Upper lobe of left lung (tissue), 6 donors: ENCODE measurements around the gene SRD5A2. TPM values are rescaled to one million over a fixed set of nuclear protein-coding genes. Genes with fewer than 3 reads are reported as not detected.

ENCODE experiments used
- ATAC-seq, 2 donors: fragments of 200-7000 bp; cut with Tn5 transposase; one replicate each; pipeline ENCODE4 v1.9.1; 2022; ENCODE audit warnings: mild to moderate bottlenecking in 2 of 2, moderate library complexity in 2 of 2; ENCODE audit not compliant: low FRiP score in 2 of 2
- DNase-seq, 2 donors: peaks; one replicate each; pipeline ENCODE4 v3.0.0-alpha.2; 2019 to 2020
- H3K27ac ChIP-seq, 4 donors: fragments of 200-600 bp; sonication (generic); one replicate each; pipeline ENCODE4 v1.5.1; 2016 to 2019
- H3K27me3 ChIP-seq, 4 donors: fragments of 200-600 bp; sonication (generic); one replicate each; pipeline ENCODE4 v1.5.1; 2017 to 2019
- H3K36me3 ChIP-seq, 4 donors: fragments of 200-600 bp; sonication (generic); one replicate each; pipeline ENCODE4 v1.5.1; 2016 to 2019
- H3K4me1 ChIP-seq, 4 donors: fragments of 200-600 bp; sonication (generic); one replicate each; pipeline ENCODE4 v1.5.1; 2018 to 2019
- H3K4me3 ChIP-seq, 4 donors: fragments of 200-600 bp; sonication (generic); one replicate each; pipeline ENCODE4 v1.5.1; 2017 to 2019; ENCODE audit warnings: mild to moderate bottlenecking in 2 of 4, moderate library complexity in 1 of 4
- H3K9me3 ChIP-seq, 4 donors: fragments of 200-600 bp; sonication (generic); one replicate each; pipeline ENCODE4 v1.5.1; 2018 to 2019
- CTCF ChIP-seq, 6 experiments: fragments of 450-650 bp in 4 of 6; fragments of 200-600 bp in 2 of 6; sonication (generic) in 2 of 6; IDR thresholded peaks; one replicate each; pipeline ENCODE4 v1.5.1; 2016 to 2019; ENCODE audit warnings: antibody characterized with exemption in 6 of 6
- EP300 ChIP-seq, 4 donors: sonication (generic); formaldehyde crosslinking; IDR thresholded peaks; one replicate each; pipeline ENCODE4 v1.5.1; 2017; ENCODE audit warnings: antibody characterized with exemption in 4 of 4, control low read depth in 2 of 4
- POLR2A ChIP-seq, 4 donors: fragments of 450-650 bp; IDR thresholded peaks; one replicate each; pipeline ENCODE4 v1.5.1; 2016 to 2017; ENCODE audit warnings: antibody characterized with exemption in 4 of 4, mild to moderate bottlenecking in 2 of 4
- POLR2AphosphoS5 ChIP-seq, 2 donors: sonication (generic); formaldehyde crosslinking; IDR thresholded peaks; one replicate each; pipeline ENCODE4 v1.5.1; 2017; ENCODE audit warnings: antibody characterized with exemption in 2 of 2
- WGBS, 2 donors: methylation state at CpG; one replicate each; pipeline ENCODE4 v1.1.5; 2017 to 2018; 5-methylcytosine and 5-hydroxymethylcytosine counted together
- total RNA-seq, 6 donors: library from RNA; depleted of rRNA in 4 of 6; stranded (reverse); fragments of >200 nt in 4 of 6; gene quantifications; one replicate each; pipeline versions ENCODE4 v1.1.0 to v1.2.1, GENCODE V29; 2016 to 2021
- donor health status: DM: no; HTN: no; CAD: no; lungs with moderate emphysema.
- donor health status: DM: no; HTN: yes; CAD: no; lungs with severe emphysema.

The SRD5A2 gene
- total RNA-seq, 6 donors from 2014 or later, result 0.09 to 3.7 (median 0.62) TPM

DNA sequence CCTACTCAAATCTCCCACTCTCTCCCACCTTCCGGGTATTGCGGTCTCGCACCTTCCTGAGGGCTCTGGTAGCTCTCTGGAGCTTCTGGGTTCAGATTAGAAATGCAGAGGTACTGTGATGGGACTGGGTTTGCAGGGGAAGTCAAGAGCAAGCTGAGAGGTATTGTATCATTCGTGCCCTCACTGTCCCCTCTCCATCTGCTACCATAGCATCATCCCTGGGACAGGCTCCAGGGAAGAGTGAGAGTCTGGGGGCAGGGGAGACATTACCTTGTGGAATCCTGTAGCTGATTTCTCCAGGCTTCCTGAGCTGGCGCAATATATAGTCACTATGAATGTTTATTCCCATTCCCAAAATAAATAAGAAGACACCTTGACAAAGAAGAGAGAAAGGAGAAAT is 49.6 kb downstream of the SRD5A2 start:
- 84 to 92% methylated on average over 5 of the region's 5 CpGs for WGBS, 2 donors
- ATAC-seq, result no peak
- no peak for TF ChIP-seq CTCF (IDR thresholded peaks at IDR 0.05)
- no peak for TF ChIP-seq POLR2A (IDR thresholded peaks at IDR 0.05)
- TF ChIP-seq EP300 (IDR thresholded peaks at IDR 0.05), result no peak
- TF ChIP-seq POLR2AphosphoS5 (IDR thresholded peaks at IDR 0.05), result no peak
- H3K9me3 ChIP-seq, result no peaks in the 10 kb centered on the region
- H3K4me1 ChIP-seq, result no peaks in the 10 kb centered on the region
- DNase-seq, result no peak
- no peak overlapping the region for H3K27ac ChIP-seq
- H3K36me3 ChIP-seq, result no peaks in the 10 kb centered on the region
- no peaks in the 10 kb centered on the region for H3K27me3 ChIP-seq
- no peak overlapping the region for H3K4me3 ChIP-seq

DNA sequence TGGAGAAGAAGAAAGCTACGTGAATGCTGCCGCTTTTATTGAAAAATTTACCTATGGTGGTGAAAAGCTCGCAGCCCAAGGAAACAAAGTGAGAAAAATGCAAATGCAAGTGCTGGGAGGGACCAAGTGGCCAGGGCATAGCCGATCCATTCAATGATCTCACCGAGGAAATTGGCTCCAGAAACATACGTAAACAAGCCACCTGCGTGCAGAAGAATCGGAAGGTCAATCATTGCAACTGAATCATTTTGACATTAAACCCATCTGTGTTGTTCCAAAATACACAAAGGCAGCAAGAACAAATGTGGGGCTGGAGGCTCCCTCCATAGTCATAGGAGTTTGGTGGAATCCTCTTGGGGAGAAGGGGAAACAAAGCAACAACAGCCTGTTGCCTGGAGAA is 51.5 kb downstream of the SRD5A2 start:
- no peak overlapping the region for H3K27ac ChIP-seq
- no peak for ATAC-seq
- 82 to 91% methylated on average over 8 of the region's 8 CpGs for WGBS, 2 donors

GRCh38 chr2:31528823-31529222 is 51.9 kb downstream of the SRD5A2 start:
- H3K36me3 ChIP-seq, result no peaks in the 10 kb centered on the region
- no peak for DNase-seq
- TF ChIP-seq POLR2AphosphoS5 (IDR thresholded peaks at IDR 0.05) (no peak), POLR2A (IDR thresholded peaks at IDR 0.05) (no peak), CTCF (IDR thresholded peaks at IDR 0.05) (no peak), EP300 (IDR thresholded peaks at IDR 0.05) (no peak)
- no peak overlapping the region for H3K27ac ChIP-seq
- no peaks in the 10 kb centered on the region for H3K9me3 ChIP-seq
- H3K4me1 ChIP-seq, result no peaks in the 10 kb centered on the region
- no peaks in the 10 kb centered on the region for H3K27me3 ChIP-seq
- H3K4me3 ChIP-seq, result no peak overlapping the region
- WGBS, 2 donors, result 91 to 93% methylated on average over 6 of the region's 6 CpGs
- ATAC-seq, result no peak

More for the DNA sequence above, 51.5 kb downstream of the SRD5A2 start:
- Histone ChIP-seq H3K36me3 (no peaks in the 10 kb centered on the region), H3K9me3 (no peaks in the 10 kb centered on the region), H3K4me1 (no peaks in the 10 kb centered on the region), H3K4me3 (no peak overlapping the region), H3K27me3 (no peaks in the 10 kb centered on the region)
- no peak for TF ChIP-seq CTCF (IDR thresholded peaks at IDR 0.05)
- no peak for TF ChIP-seq POLR2AphosphoS5 (IDR thresholded peaks at IDR 0.05)
- no peak for TF ChIP-seq POLR2A (IDR thresholded peaks at IDR 0.05)
- no peak for DNase-seq

DNA sequence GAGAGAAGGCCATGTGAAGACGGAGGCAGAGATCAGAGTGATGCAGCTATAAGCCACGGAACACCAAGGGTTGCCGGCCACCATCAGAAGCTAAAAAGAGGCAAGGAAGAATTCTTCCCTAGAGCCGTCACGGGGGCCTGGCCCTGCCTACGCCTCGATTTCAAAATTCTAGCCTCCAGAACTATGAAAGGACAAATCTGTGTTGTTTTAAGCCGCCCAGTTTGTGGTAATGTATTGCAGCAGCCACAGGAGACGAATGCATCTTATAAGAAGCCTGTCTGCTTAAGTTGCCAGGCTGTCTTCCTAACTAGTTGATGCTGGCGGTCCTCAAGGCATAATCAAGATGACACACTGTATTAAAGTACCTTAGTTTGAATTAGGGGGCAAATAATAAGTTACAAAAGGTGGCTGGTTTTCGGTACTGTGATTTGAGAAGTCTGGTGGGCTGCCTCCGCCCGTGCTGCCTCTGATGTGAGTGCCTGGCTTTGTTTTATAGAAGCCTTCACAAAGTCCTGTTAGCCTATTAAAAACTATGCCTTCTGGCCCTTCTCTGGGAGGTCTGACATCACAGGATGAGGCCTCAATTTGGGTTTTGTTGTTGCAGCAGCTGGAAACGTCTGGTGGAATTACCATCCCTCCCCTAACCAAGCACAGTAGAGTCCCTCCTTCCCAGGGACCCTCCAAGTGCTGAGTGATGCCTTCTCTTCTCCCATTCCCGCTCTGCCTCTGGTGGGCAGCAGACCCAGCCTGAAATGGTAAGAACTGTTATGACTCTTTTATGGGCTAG is 53.6 kb downstream of the SRD5A2 start:
- DNase-seq, result no peak
- H3K27me3 ChIP-seq, result no peaks in the 10 kb centered on the region

More for the DNA sequence above, 53.6 kb downstream of the SRD5A2 start:
- Histone ChIP-seq H3K27ac (no peak overlapping the region), H3K4me3 (no peak overlapping the region), H3K4me1 (no peaks in the 10 kb centered on the region), H3K9me3 (no peaks in the 10 kb centered on the region), H3K36me3 (no peaks in the 10 kb centered on the region)
- no peak for ATAC-seq
- WGBS, 2 donors, result 73 to 78% methylated on average over 15 of the region's 15 CpGs
- TF ChIP-seq EP300 (IDR thresholded peaks at IDR 0.05) (no peak), POLR2A (IDR thresholded peaks at IDR 0.05) (no peak), POLR2AphosphoS5 (IDR thresholded peaks at IDR 0.05) (no peak), CTCF (IDR thresholded peaks at IDR 0.05) (no peak)
